H54 (cell line): ENCODE measurements around the gene LHX4.

ENCODE experiments used
- DNase-seq: peaks from one replicate; pipeline ENCODE4 v3.0.0; 2011; ENCODE audit warnings: low spot score, mixed read lengths; ENCODE audit not compliant: insufficient read length
- FAIRE-seq: peaks from 3 replicates; lab custom pipeline; 2011; peaks lifted over from hg19 to GRCh38; lab: Jason Lieb, UNC
- POLR2A ChIP-seq: IDR thresholded peaks from 2 replicates; pipeline ENCODE4 v1.6.1; 2011; ENCODE audit warnings: low read depth, mild to moderate bottlenecking, low read length

Gene LHX4

DNA sequence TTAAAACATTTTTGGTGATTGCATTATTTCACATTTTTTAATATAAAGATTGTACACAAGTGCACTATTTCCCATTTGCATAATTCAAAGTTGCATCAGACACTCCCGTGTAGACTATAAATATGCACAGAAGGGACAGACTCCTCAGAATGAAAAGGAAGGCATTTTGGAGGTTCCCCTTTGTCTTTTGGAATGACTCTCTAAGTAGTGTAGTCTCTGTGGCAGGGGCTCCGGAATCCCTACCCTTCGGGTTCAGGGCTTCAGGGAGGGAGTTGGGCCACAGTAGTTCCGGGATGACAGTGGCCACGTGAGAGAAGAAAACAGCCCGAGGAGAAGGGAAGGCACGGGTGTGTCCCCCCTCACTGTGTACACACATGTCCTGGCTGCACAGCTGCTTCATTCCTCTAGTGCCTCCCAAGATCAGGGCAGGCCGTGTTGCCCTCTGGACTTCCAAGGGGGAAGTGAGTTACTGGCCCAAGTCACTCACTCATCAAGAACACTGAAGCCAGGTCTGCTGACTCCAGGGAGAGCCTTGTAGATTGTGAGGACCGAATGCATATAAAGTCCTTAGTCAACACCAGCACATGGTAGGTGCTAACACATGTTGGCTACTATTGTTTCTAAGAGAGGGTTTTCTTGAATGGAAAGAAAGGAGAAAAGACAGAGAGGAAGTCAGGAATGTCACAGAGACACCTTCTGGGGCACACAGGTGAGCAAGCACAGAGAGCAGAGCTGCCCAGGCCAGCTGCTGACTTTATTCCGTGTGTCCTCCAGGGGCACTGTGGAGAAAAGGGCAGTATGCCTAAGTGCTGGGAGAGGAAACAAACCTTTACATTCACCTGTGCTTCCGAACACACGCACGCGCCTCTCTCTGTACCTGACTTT, 39.8 kb downstream of the LHX4 start:
- TF ChIP-seq POLR2A, result no peak
- FAIRE-seq (no peak), DNase-seq (no peak)

DNA sequence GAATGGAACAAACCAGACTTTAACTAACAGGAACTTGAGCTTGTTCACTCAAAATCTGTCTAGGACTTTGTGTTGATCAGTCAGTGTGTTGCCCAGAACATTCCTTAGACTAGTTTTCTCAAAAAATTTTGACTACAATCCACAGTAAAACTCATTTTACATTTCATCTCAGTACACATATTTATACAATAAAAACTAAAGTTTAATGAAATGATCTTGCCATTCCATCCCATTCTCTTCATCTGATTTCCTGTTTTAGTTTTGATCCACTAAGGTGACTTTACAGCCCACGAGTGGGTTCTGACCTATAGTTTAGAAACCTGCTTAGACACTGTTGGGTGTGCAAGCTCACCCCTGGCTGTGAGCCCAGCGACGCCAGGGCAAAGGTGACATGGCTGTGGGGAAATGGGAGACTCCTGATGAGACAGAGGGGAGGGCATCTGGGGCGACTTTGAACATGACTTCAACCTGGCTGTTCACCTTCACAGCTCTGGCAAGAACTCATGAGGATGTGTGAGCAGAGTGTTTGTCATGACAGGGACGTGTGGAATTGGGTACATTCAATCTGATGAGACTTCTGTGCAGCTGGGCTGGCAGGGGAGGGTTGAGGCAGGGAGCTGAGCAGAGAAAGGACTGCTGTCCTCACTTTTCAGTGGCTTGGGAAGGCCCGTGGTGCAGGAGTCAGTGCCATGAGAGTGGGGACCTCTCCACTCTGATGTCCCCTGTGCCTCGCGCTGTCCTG, 40.6 kb downstream of the LHX4 start:
- no peak for FAIRE-seq
- TF ChIP-seq POLR2A, result no peak
- no peak for DNase-seq

DNA sequence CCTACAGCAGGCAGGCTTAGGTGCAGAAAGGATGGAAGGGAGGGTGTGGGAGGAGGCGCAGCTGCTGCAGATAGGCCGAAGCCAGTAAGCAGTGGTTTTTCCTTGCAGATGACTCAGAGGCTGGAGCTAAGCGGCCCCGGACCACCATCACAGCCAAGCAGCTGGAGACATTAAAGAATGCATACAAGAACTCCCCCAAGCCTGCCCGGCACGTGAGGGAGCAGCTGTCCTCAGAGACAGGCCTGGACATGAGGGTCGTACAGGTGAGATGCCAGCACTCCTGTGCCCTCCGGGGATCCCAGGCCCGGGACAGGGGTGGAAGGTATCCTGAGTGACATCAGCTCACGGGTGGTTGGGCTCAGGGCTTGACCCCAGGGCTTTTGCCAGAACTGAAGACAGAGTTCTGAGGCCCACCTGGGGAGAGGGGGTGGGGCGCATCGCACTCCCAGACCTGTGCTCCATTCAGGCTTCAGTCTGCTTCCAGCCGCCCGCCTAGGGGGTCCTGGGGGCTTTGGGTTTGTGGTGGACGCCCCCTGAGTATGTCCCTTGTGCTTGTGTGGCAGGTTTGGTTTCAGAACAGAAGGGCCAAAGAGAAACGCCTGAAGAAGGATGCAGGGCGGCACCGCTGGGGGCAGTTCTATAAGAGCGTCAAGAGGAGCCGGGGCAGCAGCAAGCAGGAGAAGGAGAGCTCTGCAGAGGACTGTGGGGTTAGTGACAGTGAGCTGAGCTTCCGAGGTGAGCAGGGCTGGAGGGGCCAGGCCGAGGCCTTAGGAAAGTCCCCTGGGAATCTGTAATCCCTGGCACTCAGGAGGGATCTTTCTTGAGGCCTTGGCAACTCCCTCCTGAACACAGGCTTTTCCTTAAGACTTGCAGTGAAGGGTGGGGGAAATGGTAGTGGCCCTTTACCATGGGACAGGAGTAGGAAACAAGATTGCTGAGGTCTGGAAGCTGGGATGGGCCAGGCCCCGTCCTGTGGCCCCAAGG, 41.5 kb downstream of the LHX4 start:
- no peak for FAIRE-seq
- DNase-seq, result no peak
- TF ChIP-seq POLR2A, result no peak

DNA sequence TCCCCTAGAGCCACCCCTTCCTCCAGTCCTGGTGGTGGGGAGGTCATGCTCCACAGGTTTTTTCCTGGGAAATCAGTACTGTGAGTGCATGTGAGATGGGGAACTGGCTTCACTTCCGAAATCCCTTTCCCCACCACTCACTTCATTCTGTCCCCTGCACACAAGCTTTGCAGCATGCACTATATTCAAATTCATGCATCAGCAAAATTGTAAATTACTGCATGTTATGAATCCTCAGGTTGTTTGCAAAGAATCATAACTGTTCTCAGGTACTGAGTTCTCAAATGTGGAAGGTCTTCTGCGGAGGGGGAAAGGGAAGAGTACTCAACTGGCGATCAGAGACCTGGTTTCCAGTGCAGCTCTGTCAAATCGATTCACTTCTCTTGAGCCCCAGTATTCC, 42.3 kb downstream of the LHX4 start:
- DNase-seq (no peak), FAIRE-seq (no peak)
- TF ChIP-seq POLR2A, result no peak

DNA sequence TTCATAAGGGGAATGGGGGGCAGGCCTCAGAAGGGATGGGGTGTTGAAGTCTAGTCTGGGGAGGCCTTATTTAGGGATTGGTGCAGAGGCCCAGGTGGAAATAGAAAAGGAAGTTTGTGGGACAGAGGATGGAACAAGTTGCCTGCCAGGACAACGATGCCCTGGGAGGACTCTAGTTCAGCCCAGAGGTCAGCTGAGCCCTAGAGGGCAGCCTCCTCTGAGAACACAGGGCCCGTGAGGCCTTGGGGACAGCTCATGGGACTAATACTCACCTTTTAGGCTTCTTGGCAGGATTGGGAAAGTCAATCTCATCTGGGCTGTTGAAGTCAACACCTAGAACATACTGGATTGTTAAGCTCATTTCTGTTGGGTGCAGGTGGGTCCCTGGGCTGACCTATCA, 43.0 kb downstream of the LHX4 start:
- no peak for DNase-seq
- FAIRE-seq, result no peak
- TF ChIP-seq POLR2A, result no peak

DNA sequence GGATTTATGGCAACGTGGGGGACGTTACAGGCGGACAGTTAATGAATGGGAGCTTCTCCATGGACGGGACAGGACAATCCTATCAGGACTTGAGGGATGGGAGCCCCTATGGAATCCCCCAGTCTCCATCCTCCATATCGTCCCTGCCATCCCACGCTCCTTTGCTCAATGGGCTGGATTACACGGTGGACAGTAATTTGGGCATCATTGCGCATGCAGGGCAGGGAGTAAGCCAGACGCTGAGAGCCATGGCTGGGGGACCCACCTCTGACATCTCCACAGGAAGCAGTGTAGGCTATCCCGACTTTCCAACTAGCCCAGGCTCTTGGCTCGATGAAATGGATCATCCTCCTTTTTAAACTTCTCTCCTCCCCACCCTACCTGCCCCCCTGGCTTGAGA, 44.2 kb downstream of the LHX4 start:
- TF ChIP-seq POLR2A, result no peak
- FAIRE-seq (no peak), DNase-seq (no peak)

DNA sequence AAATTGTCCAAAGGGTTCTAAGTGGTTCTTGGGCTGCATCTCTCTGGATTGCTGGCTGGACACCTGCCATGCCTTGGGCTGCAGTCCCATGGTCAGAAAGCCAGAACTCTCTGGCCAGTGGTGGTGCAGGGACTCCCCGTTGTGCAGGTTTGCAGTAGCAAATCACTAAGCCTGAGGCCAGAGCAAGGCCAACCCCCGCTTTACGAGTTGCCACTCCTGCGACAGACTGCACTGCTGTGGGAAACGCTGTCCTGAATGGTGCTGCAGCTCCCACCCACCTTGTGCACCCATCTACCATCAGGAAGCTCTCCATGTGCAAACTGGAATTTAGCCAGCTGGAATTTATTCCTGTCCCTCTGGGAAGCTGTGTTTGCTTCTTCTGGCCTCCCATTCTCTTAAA, 45.7 kb downstream of the LHX4 start:
- FAIRE-seq (no peak), DNase-seq (no peak)
- no peak for TF ChIP-seq POLR2A

DNA sequence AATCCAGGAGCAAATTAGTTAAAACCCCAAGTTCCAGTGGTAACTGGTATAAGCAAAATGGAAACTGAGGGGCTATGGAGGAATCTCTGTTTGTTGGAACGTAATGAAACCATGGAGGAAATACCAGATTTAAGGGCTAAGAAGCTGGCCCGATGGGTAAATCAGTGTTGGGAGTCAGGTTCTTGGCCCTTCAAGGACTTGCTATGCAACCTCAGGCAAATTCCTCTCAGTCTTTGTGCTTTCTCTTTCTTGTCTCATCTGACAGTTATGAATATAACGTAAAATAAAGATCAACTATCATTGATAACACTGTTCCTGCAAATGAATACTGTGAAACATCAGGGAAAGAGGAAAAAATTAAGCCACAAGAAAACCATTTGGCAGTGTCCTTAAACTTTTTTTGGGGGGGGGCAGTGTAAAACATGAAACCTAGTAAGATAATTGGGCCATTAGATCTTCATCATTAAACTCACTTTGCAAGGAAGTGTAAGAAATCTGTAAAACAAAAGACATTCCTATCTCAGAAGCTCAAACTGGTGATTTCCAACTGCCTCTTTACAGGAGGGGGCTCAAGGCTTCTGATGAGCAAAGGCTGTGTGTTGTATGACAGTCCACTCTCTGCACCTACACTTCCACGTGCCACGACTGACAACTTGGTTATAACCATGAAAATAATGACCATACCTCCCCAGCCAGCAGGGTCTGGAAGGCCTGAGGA, 47.6 kb downstream of the LHX4 start:
- FAIRE-seq (no peak), DNase-seq (no peak)
- TF ChIP-seq POLR2A, result no peak

DNA sequence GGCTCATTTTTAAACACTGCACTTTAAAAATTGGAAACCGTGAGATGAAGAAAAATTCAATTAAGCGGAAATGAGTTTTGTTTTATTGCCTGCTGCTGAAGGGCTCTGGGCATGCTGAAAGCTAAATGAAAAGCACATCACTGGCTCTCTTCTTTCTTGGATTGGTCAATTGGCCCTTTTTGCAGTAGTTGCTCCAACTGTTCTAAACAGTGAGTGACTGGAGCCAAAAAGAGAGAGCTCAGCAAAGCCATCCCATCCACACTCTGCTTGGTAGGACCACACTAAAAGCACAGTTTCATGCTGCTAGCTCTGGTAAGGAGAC, 48.1 kb downstream of the LHX4 start:
- TF ChIP-seq POLR2A, result no peak
- FAIRE-seq, result no peak
- DNase-seq, result no peak

DNA sequence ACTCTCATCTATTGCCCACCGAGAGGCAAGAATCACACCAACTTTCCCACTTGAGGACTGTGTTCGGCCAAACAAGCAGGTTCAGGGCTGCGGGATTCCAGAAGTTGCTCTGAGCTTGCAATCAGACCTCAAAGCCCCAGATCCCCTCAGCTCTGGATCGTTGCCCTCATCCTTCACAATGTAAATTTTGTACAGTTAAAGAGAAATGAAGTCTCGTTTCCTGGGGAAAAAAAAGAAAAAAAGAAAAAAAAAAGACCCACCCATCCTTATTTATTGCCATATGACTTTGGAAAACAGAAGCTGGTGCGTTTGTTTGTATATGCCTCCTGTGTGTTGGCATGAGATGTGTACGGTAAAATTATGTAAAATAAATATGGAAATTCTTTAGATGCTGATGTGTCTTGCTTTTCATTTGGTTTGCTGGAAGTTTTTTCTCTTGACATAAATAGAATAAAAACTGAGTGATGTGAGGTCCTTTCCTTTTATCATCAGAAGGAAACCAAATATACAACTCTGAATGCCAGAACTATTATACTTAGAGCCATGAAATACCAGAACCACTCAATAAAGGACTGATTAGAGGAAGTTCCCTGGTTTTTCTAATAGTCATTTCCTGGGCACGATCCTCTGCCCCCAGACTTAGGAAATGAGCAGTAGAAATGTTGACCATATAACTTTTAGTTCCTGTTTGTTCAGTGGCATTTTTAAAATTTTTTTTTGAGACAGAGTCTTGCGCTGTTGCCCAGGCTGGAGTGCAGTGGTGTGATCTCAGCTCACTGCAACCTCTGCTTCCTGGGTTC, 48.7 kb downstream of the LHX4 start:
- no peak for TF ChIP-seq POLR2A
- no peak for FAIRE-seq
- no peak for DNase-seq

DNA sequence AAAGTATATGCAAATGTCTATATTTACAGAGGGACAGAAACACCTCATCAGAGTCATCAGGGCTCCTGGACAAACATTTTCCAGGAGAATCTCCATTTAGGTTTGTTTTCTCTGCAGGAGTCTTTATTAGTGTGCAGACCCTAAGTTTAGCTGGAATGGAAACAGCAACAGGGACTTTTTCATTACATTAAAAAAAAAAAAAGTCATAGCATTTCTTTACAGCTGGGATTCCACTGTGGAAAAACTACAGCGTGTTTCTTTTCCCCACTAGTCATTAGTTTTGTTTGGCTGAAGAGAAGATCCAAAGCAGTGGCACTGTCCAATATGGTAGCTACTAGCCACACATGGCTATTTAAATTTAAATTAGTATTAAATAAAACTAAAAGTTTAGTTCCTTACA, 49.6 kb downstream of the LHX4 start:
- FAIRE-seq, result no peak
- no peak for DNase-seq
- TF ChIP-seq POLR2A, result no peak

DNA sequence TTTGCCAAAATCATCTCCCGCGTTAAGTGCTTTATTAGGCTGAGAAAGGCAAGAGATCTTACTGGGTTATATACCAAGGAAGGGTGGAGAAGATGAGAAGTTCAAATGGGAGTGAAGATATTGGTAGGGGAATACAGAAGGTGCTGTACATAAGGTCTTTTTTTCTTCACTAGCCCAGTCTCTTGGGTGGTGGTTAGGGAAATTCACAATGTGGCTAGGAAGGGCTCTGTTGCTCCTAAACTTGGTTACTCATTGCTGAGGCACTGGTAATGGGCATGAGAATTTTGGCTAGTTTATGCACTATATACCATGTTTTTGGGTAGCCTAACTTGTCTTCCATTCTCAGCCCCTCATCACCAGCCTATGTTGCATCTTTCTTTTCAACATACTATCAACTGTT, 50.6 kb downstream of the LHX4 start:
- no peak for TF ChIP-seq POLR2A
- no peak for FAIRE-seq
- DNase-seq, result no peak
